Effector memory CD4-positive, alpha-beta T cell (primary cell): ENCODE measurements around the gene INO80C.

Source experiments
- DNase-seq, 3 donors: peaks; one replicate each; pipeline ENCODE4 v3.0.0-alpha.2; 2020
- H3K27ac ChIP-seq: 2 replicates; pipeline ENCODE4 v1.7.0; 2013; ENCODE audit warnings: mild to moderate bottlenecking, low read length, moderate library complexity; ENCODE audit not compliant: insufficient read depth, poor library complexity, severe bottlenecking
- H3K27me3 ChIP-seq: replicated peaks from 2 replicates; pipeline ENCODE4 v1.7.0; 2013; ENCODE audit warnings: mild to moderate bottlenecking, low read length; ENCODE audit not compliant: insufficient read depth, control insufficient read depth, poor library complexity, severe bottlenecking
- H3K36me3 ChIP-seq: 2 replicates; pipeline ENCODE4 v1.7.0; 2013; ENCODE audit warnings: mild to moderate bottlenecking, low read length, moderate library complexity; ENCODE audit not compliant: control insufficient read depth, insufficient read depth
- H3K4me1 ChIP-seq: 2 replicates; pipeline ENCODE4 v1.7.0; 2013; ENCODE audit warnings: low read length, mild to moderate bottlenecking; ENCODE audit not compliant: control insufficient read depth, insufficient read depth, poor library complexity, severe bottlenecking
- H3K4me3 ChIP-seq: 2 replicates; pipeline ENCODE4 v1.7.0; 2013; ENCODE audit warnings: low read length, low read depth, mild to moderate bottlenecking; ENCODE audit not compliant: insufficient read depth, poor library complexity, severe bottlenecking
- H3K9me3 ChIP-seq: 2 replicates; pipeline ENCODE4 v1.7.0; 2013; ENCODE audit warnings: mild to moderate bottlenecking, low read length, moderate library complexity; ENCODE audit not compliant: control insufficient read depth

Gene INO80C

GRCh38 chr18:35522130-35522959 is 24.6 kb upstream of the INO80C start:
- no peaks in the 10 kb centered on the region for H3K4me1 ChIP-seq
- H3K27ac ChIP-seq = no peak overlapping the region
- no peaks in the 10 kb centered on the region for H3K27me3 ChIP-seq
- no peaks in the 10 kb centered on the region for H3K9me3 ChIP-seq
- H3K4me3 ChIP-seq = no peak overlapping the region
- DNase-seq = no peak
- H3K36me3 ChIP-seq = no peaks in the 10 kb centered on the region

- H3K36me3 ChIP-seq = no peaks in the 10 kb centered on the region
- no peak for DNase-seq
- H3K9me3 ChIP-seq = no peaks in the 10 kb centered on the region
- no peaks in the 10 kb centered on the region for H3K4me1 ChIP-seq
- H3K27me3 ChIP-seq = no peaks in the 10 kb centered on the region
- no peak overlapping the region for H3K4me3 ChIP-seq
- no peak overlapping the region for H3K27ac ChIP-seq
Observed at GRCh38 chr18:35521133-35521532, 23.4 kb upstream of the INO80C start.

- H3K4me1 ChIP-seq = no peaks in the 10 kb centered on the region
- DNase-seq = no peak
- H3K27ac ChIP-seq = no peak overlapping the region
- no peaks in the 10 kb centered on the region for H3K9me3 ChIP-seq
- H3K4me3 ChIP-seq = no peak overlapping the region
- H3K36me3 ChIP-seq = no peaks in the 10 kb centered on the region
- H3K27me3 ChIP-seq = no peaks in the 10 kb centered on the region
Observed at GRCh38 chr18:35519148-35519899, 21.6 kb upstream of the INO80C start.

- H3K4me1 ChIP-seq = no peaks in the 10 kb centered on the region
- H3K27me3 ChIP-seq = no peaks in the 10 kb centered on the region
- DNase-seq = no peak
- H3K36me3 ChIP-seq = no peaks in the 10 kb centered on the region
- no peaks in the 10 kb centered on the region for H3K9me3 ChIP-seq
- no peak overlapping the region for H3K27ac ChIP-seq
- no peak overlapping the region for H3K4me3 ChIP-seq
Observed at GRCh38 chr18:35517715-35518114, 20.0 kb upstream of the INO80C start.

GRCh38 chr18:35516789-35517188 is 19.0 kb upstream of the INO80C start:
- no peaks in the 10 kb centered on the region for H3K9me3 ChIP-seq
- H3K27me3 ChIP-seq = no peaks in the 10 kb centered on the region
- H3K27ac ChIP-seq = no peak overlapping the region
- no peaks in the 10 kb centered on the region for H3K4me1 ChIP-seq
- no peak for DNase-seq
- no peaks in the 10 kb centered on the region for H3K36me3 ChIP-seq
- H3K4me3 ChIP-seq = no peak overlapping the region

- no peaks in the 10 kb centered on the region for H3K27me3 ChIP-seq
- no peak for DNase-seq
- H3K27ac ChIP-seq = no peak overlapping the region
- no peaks in the 10 kb centered on the region for H3K9me3 ChIP-seq
- H3K4me3 ChIP-seq = no peak overlapping the region
- H3K36me3 ChIP-seq = no peaks in the 10 kb centered on the region
- no peaks in the 10 kb centered on the region for H3K4me1 ChIP-seq
Observed at GRCh38 chr18:35516351-35516750, 18.6 kb upstream of the INO80C start.

- no peak overlapping the region for H3K27ac ChIP-seq
- no peaks in the 10 kb centered on the region for H3K36me3 ChIP-seq
- no peaks in the 10 kb centered on the region for H3K27me3 ChIP-seq
- no peak overlapping the region for H3K4me3 ChIP-seq
- H3K4me1 ChIP-seq = no peaks in the 10 kb centered on the region
- no peaks in the 10 kb centered on the region for H3K9me3 ChIP-seq
- DNase-seq = no peak
Observed at GRCh38 chr18:35515460-35516130, 17.8 kb upstream of the INO80C start.

GRCh38 chr18:35514752-35515459 is 17.1 kb upstream of the INO80C start:
- Histone ChIP-seq H3K4me1 (no peaks in the 10 kb centered on the region), H3K9me3 (no peaks in the 10 kb centered on the region), H3K27me3 (no peaks in the 10 kb centered on the region), H3K27ac (no peak overlapping the region), H3K36me3 (no peaks in the 10 kb centered on the region), H3K4me3 (no peak overlapping the region)
- DNase-seq = no peak

- Histone ChIP-seq H3K27ac (no peak overlapping the region), H3K9me3 (no peaks in the 10 kb centered on the region), H3K4me3 (no peak overlapping the region), H3K36me3 (no peaks in the 10 kb centered on the region), H3K27me3 (no peaks in the 10 kb centered on the region), H3K4me1 (no peaks in the 10 kb centered on the region)
- no peak for DNase-seq
Observed at GRCh38 chr18:35514283-35514682, 16.5 kb upstream of the INO80C start.
